ENCODE data around the gene ARL8A. TPM values are rescaled to one million over a fixed set of nuclear protein-coding genes. Genes with fewer than 3 reads are reported as not detected.
A peak's percentile ranks its signal among the peaks of the same experiment; 100 is the strongest.
"Not testable (repeated sequence)": the region's sequence is repeated elsewhere in the genome, so short reads cannot be mapped to it uniquely, and the experiment has no call there.

ARL8A gene
- total and polyA plus RNA-seq, 2 experiments from 2014 or later = 42.1 to 45.3 TPM

- H3K27me3 ChIP-seq = peaks cover 4% of the 10 kb centered on the region
- no peak overlapping the region for H3K27ac ChIP-seq
- no peaks in the 10 kb centered on the region for H3K36me3 ChIP-seq
- no peak for DNase-seq (ENCODE audit: low read depth in 1 of 2, low spot score in 1 of 2)
- H3K9me3 ChIP-seq (ENCODE audit: low read depth) = no peaks in the 10 kb centered on the region
- TF ChIP-seq CTCF (IDR thresholded peaks at IDR 0.05; ENCODE audit: low read depth, low read length) = no peak
- H3K4me1 ChIP-seq (ENCODE audit: low read depth) = peaks cover 6% of the 10 kb centered on the region
- H3K4me3 ChIP-seq = no peak overlapping the region
Observed at GRCh38 chr1:202146993-202147392, 2.5 kb upstream of the ARL8A start.

GRCh38 chr1:202146279-202146678 is 1.7 kb upstream of the ARL8A start:
- Histone ChIP-seq H3K4me1 (ENCODE audit: low read depth) (peaks cover 6% of the 10 kb centered on the region), H3K27me3 (peaks cover 4% of the 10 kb centered on the region)
- TF ChIP-seq CTCF (IDR thresholded peaks at IDR 0.05; ENCODE audit: low read depth, low read length) = no peak

GRCh38 chr1:202145744-202146140 is 1.2 kb upstream of the ARL8A start:
- H3K36me3 ChIP-seq; H3K27ac ChIP-seq; H3K9me3 ChIP-seq (ENCODE audit: low read depth); H3K4me3 ChIP-seq; DNase-seq (ENCODE audit: low read depth in 1 of 2, low spot score in 1 of 2); H3K27me3 ChIP-seq; H3K4me1 ChIP-seq (ENCODE audit: low read depth): not testable (repeated sequence)

More at GRCh38 chr1:202146279-202146678, 1.7 kb upstream of the ARL8A start:
- H3K36me3 ChIP-seq = no peaks in the 10 kb centered on the region
- H3K4me3 ChIP-seq = no peak overlapping the region
- no peak for DNase-seq (ENCODE audit: low read depth in 1 of 2, low spot score in 1 of 2)
- no peak overlapping the region for H3K27ac ChIP-seq
- H3K9me3 ChIP-seq (ENCODE audit: low read depth) = no peaks in the 10 kb centered on the region

- peak overlapping the region; percentile 87 for H3K4me3 ChIP-seq
- H3K36me3 ChIP-seq = no peaks in the 10 kb centered on the region
- DNase-seq (ENCODE audit: low read depth in 1 of 2, low spot score in 1 of 2) = no peak
- H3K27me3 ChIP-seq = peaks cover 4% of the 10 kb centered on the region
- no peak overlapping the region for H3K27ac ChIP-seq
- H3K9me3 ChIP-seq (ENCODE audit: low read depth) = no peaks in the 10 kb centered on the region
- peaks cover 6% of the 10 kb centered on the region for H3K4me1 ChIP-seq (ENCODE audit: low read depth)
- no peak for TF ChIP-seq CTCF (IDR thresholded peaks at IDR 0.05; ENCODE audit: low read depth, low read length)
Observed at GRCh38 chr1:202145068-202145743, 669 bp upstream of the ARL8A start.

GRCh38 chr1:202143768-202144401 is 652 bp downstream of the ARL8A start:
- H3K27me3 ChIP-seq = peaks cover 4% of the 10 kb centered on the region
- TF ChIP-seq CTCF (IDR thresholded peaks at IDR 0.05; ENCODE audit: low read depth, low read length) = no peak
- H3K9me3 ChIP-seq (ENCODE audit: low read depth) = no peaks in the 10 kb centered on the region
- H3K4me3 ChIP-seq = peak overlapping the region; percentile 87
- no peaks in the 10 kb centered on the region for H3K36me3 ChIP-seq
- peaks cover 6% of the 10 kb centered on the region for H3K4me1 ChIP-seq (ENCODE audit: low read depth)
- peak in 1 of 2 donors; percentile 27 for DNase-seq (ENCODE audit: low read depth in 1 of 2, low spot score in 1 of 2)
- H3K27ac ChIP-seq = peak overlapping the region; percentile 65

Data from cardiac muscle cell (in vitro differentiated cells and primary cell).